GM21360 (cell line): Measurements from ENCODE around the gene DAB2IP.
A peak's percentile ranks its signal among the peaks of the same experiment; 100 is the strongest.

Source experiments
- ATAC-seq: cut with Tn5 transposase; IDR thresholded peaks from one replicate; pipeline ENCODE4 v1.9.1; 2021; ENCODE audit warnings: mild to moderate bottlenecking, moderate library complexity; ENCODE audit not compliant: unreplicated experiment

Gene DAB2IP

GRCh38 chr9:121720311-121721057, 69.0 kb downstream of the DAB2IP start:
- ATAC-seq = no peak

- no peak for ATAC-seq
Measured at GRCh38 chr9:121721058-121721350, 69.6 kb downstream of the DAB2IP start.

GRCh38 chr9:121721770-121722169, 70.3 kb downstream of the DAB2IP start:
- ATAC-seq = no peak

- no peak for ATAC-seq
Measured at GRCh38 chr9:121725008-121725775, 73.8 kb downstream of the DAB2IP start.

- no peak for ATAC-seq
Measured at GRCh38 chr9:121727295-121728020, 76.0 kb downstream of the DAB2IP start.

GRCh38 chr9:121728916-121729315, 77.5 kb downstream of the DAB2IP start:
- ATAC-seq = no peak

- no peak for ATAC-seq
Measured at GRCh38 chr9:121729769-121730562, 78.5 kb downstream of the DAB2IP start.

GRCh38 chr9:121731090-121731489, 79.7 kb downstream of the DAB2IP start:
- ATAC-seq = no peak

GRCh38 chr9:121731919-121732318, 80.5 kb downstream of the DAB2IP start:
- ATAC-seq = no peak

- no peak for ATAC-seq
Measured at GRCh38 chr9:121732389-121732788, 81.0 kb downstream of the DAB2IP start.

- ATAC-seq = no peak
Measured at GRCh38 chr9:121732886-121733285, 81.5 kb downstream of the DAB2IP start.

GRCh38 chr9:121734465-121734864, 83.0 kb downstream of the DAB2IP start:
- ATAC-seq = no peak

GRCh38 chr9:121735065-121735792, 83.8 kb downstream of the DAB2IP start:
- peak; percentile 59 for ATAC-seq

GRCh38 chr9:121735793-121736770, 84.6 kb downstream of the DAB2IP start:
- ATAC-seq = no peak

GRCh38 chr9:121736934-121737462, 85.6 kb downstream of the DAB2IP start:
- ATAC-seq = no peak

- ATAC-seq = no peak
Measured at GRCh38 chr9:121737481-121737931, 86.1 kb downstream of the DAB2IP start.

- ATAC-seq = no peak
Measured at GRCh38 chr9:121738411-121738810, 87.0 kb downstream of the DAB2IP start.

GRCh38 chr9:121738968-121739367, 87.5 kb downstream of the DAB2IP start:
- ATAC-seq = no peak

- no peak for ATAC-seq
Measured at GRCh38 chr9:121739971-121740370, 88.5 kb downstream of the DAB2IP start.
